ENCODE results near the gene PITPNC1. TPM values are rescaled to one million over a fixed set of nuclear protein-coding genes. Genes with fewer than 3 reads are reported as not detected.

PITPNC1 gene
- total and polyA plus RNA-seq, 4 donors, result 8.0 to 21.1 (median 15.2) TPM

- ATAC-seq (ENCODE audit: insufficient read depth, low FRiP score) (no peak), DNase-seq (no peak)
- H3K27ac ChIP-seq (ENCODE audit: low read depth in 1 of 2, low read length in 1 of 2), result no peak overlapping the region
- H3K27me3 ChIP-seq (ENCODE audit: control insufficient read depth in 3 of 3, insufficient read depth in 3 of 3, low read length in 2 of 3), result no peaks in the 10 kb centered on the region
- no peak overlapping the region for H3K4me3 ChIP-seq
- H3K9me3 ChIP-seq (ENCODE audit: control insufficient read depth in 4 of 4, insufficient read depth in 3 of 4, low read length in 3 of 4), result peaks cover 0 to 3% (median 0%) of the 10 kb centered on the region in 4 donors
- H3K4me1 ChIP-seq (ENCODE audit: control insufficient read depth in 5 of 5, insufficient read depth in 5 of 5, low read length in 5 of 5), result peaks cover 0 to 3% (median 0%) of the 10 kb centered on the region in 5 donors
- no peak for TF ChIP-seq CTCF (IDR thresholded peaks at IDR 0.05; ENCODE audit: control extremely low read depth, extremely low read depth)
- peaks cover 0 to 2% (median 0%) of the 10 kb centered on the region in 4 donors for H3K36me3 ChIP-seq (ENCODE audit: control insufficient read depth in 4 of 4, insufficient read depth in 4 of 4, low read length in 4 of 4)
- H3K9ac ChIP-seq (ENCODE audit: insufficient read depth in 1 of 2, low read length in 2 of 2), result no peak overlapping the region
- 94 to 95% methylated on average over 11 of the region's 11 CpGs for WGBS, 2 donors
These were observed 180.2 kb downstream of the PITPNC1 start for GRCh38 chr17:67557052-67557845.

- Histone ChIP-seq H3K27ac (ENCODE audit: low read depth in 1 of 2, low read length in 1 of 2) (no peak overlapping the region), H3K9ac (ENCODE audit: insufficient read depth in 1 of 2, low read length in 2 of 2) (no peak overlapping the region)
These were observed 180.8 kb downstream of the PITPNC1 start for GRCh38 chr17:67557921-67558320.

GRCh38 chr17:67558740-67559380 lies 181.8 kb downstream of the PITPNC1 start:
- WGBS, 2 donors, result 81 to 83% methylated on average over 5 of the region's 5 CpGs
- Histone ChIP-seq H3K9me3 (ENCODE audit: control insufficient read depth in 4 of 4, insufficient read depth in 3 of 4, low read length in 3 of 4) (peaks cover 0 to 3% (median 0%) of the 10 kb centered on the region in 4 donors), H3K27ac (ENCODE audit: low read depth in 1 of 2, low read length in 1 of 2) (no peak overlapping the region), H3K4me3 (no peak overlapping the region), H3K36me3 (ENCODE audit: control insufficient read depth in 4 of 4, insufficient read depth in 4 of 4, low read length in 4 of 4) (peaks cover 0 to 2% (median 0%) of the 10 kb centered on the region in 4 donors), H3K27me3 (ENCODE audit: control insufficient read depth in 3 of 3, insufficient read depth in 3 of 3, low read length in 2 of 3) (no peaks in the 10 kb centered on the region), H3K4me1 (ENCODE audit: control insufficient read depth in 5 of 5, insufficient read depth in 5 of 5, low read length in 5 of 5) (peaks cover 0 to 3% (median 0%) of the 10 kb centered on the region in 5 donors), H3K9ac (ENCODE audit: insufficient read depth in 1 of 2, low read length in 2 of 2) (no peak overlapping the region)
- no peak for TF ChIP-seq CTCF (IDR thresholded peaks at IDR 0.05; ENCODE audit: control extremely low read depth, extremely low read depth)
- DNase-seq (no peak), ATAC-seq (ENCODE audit: insufficient read depth, low FRiP score) (no peak)

More at GRCh38 chr17:67557921-67558320, 180.8 kb downstream of the PITPNC1 start:
- DNase-seq (no peak), ATAC-seq (ENCODE audit: insufficient read depth, low FRiP score) (no peak)
- no peak for TF ChIP-seq CTCF (IDR thresholded peaks at IDR 0.05; ENCODE audit: control extremely low read depth, extremely low read depth)
- H3K4me3 ChIP-seq, result no peak overlapping the region
- H3K36me3 ChIP-seq (ENCODE audit: control insufficient read depth in 4 of 4, insufficient read depth in 4 of 4, low read length in 4 of 4), result peaks cover 0 to 2% (median 0%) of the 10 kb centered on the region in 4 donors
- peaks cover 0 to 3% (median 0%) of the 10 kb centered on the region in 4 donors for H3K9me3 ChIP-seq (ENCODE audit: control insufficient read depth in 4 of 4, insufficient read depth in 3 of 4, low read length in 3 of 4)
- peaks cover 0 to 3% (median 0%) of the 10 kb centered on the region in 5 donors for H3K4me1 ChIP-seq (ENCODE audit: control insufficient read depth in 5 of 5, insufficient read depth in 5 of 5, low read length in 5 of 5)
- 92% methylated on average over 5 of the region's 5 CpGs for WGBS, 2 donors
- H3K27me3 ChIP-seq (ENCODE audit: control insufficient read depth in 3 of 3, insufficient read depth in 3 of 3, low read length in 2 of 3), result no peaks in the 10 kb centered on the region

Measured in lung (tissue), 12 donors.